Measurements from ENCODE around the gene CALCOCO2. TPM values are rescaled to one million over a fixed set of nuclear protein-coding genes. Genes with fewer than 3 reads are reported as not detected.

CALCOCO2 gene
- total and polyA plus RNA-seq, 2 of the 13 experiments (the other 11 are each of a cell fraction or from before 2014, with no cell fraction given), result 72.9 to 111 TPM

Small RNA genes within 50 kb of the gene (small RNA-seq; reads per million reads assigned to genes)
- gene AC068531.1 (ENCODE audit: insufficient read depth in 2 of 3, insufficient read length in 3 of 3, low read depth in 2 of 3, low replicate concordance in 1 of 3) (0 reads per million in 3 experiments), gene RF00263 (ENCODE audit: insufficient read depth in 2 of 3, insufficient read length in 3 of 3, low read depth in 2 of 3, low replicate concordance in 1 of 3) (0 to 2.9 (median 0.31) reads per million in 3 experiments)

Other genes with a start within 250 kb of the CALCOCO2 start
- not detected in 2 replicates for gene HOXB3, start 240.8 kb upstream of the CALCOCO2 start, total RNA-seq (2016; rRNA removed; fragmentation: Illumina TruSeq; extraction: Trizol)
- not detected in 2 replicates for gene HOXB3, start 240.8 kb upstream of the CALCOCO2 start, polyA plus RNA-seq (2011; rRNA removed)
- not detected in 2 replicates for gene HOXB5, start 237.3 kb upstream of the CALCOCO2 start, total RNA-seq (2016; rRNA removed; fragmentation: Illumina TruSeq; extraction: Trizol)
- not detected in 2 replicates for gene HOXB5, start 237.3 kb upstream of the CALCOCO2 start, polyA plus RNA-seq (2011; rRNA removed)
- gene HOXB6, start 226.0 kb upstream of the CALCOCO2 start, total RNA-seq (2016; rRNA removed; fragmentation: Illumina TruSeq; extraction: Trizol), result not detected in 2 replicates
- gene HOXB6, start 226.0 kb upstream of the CALCOCO2 start, polyA plus RNA-seq (2011; rRNA removed), result not detected in 2 replicates
- not detected in 2 replicates for gene HOXB7, start 220.0 kb upstream of the CALCOCO2 start, total RNA-seq (2016; rRNA removed; fragmentation: Illumina TruSeq; extraction: Trizol)
- gene HOXB7, start 220.0 kb upstream of the CALCOCO2 start, polyA plus RNA-seq (2011; rRNA removed), result 0.04 and 0.08 TPM in 2 replicates
- gene HOXB8, start 215.7 kb upstream of the CALCOCO2 start, total RNA-seq (2016; rRNA removed; fragmentation: Illumina TruSeq; extraction: Trizol), result not detected in 2 replicates
- not detected in 2 replicates for gene HOXB8, start 215.7 kb upstream of the CALCOCO2 start, polyA plus RNA-seq (2011; rRNA removed)
- not detected in 2 replicates for gene HOXB9, start 204.7 kb upstream of the CALCOCO2 start, total RNA-seq (2016; rRNA removed; fragmentation: Illumina TruSeq; extraction: Trizol)
- gene HOXB9, start 204.7 kb upstream of the CALCOCO2 start, polyA plus RNA-seq (2011; rRNA removed), result not detected in 2 replicates
- gene PRAC1, start 108.5 kb upstream of the CALCOCO2 start, total RNA-seq (2016; rRNA removed; fragmentation: Illumina TruSeq; extraction: Trizol), result not detected in 2 replicates
- gene PRAC1, start 108.5 kb upstream of the CALCOCO2 start, polyA plus RNA-seq (2011; rRNA removed), result not detected in 2 replicates
- not detected in 2 replicates for gene PRAC2, start 107.8 kb upstream of the CALCOCO2 start, total RNA-seq (2016; rRNA removed; fragmentation: Illumina TruSeq; extraction: Trizol)
- gene PRAC2, start 107.8 kb upstream of the CALCOCO2 start, polyA plus RNA-seq (2011; rRNA removed), result not detected in 2 replicates
- not detected in 2 replicates for gene HOXB13, start 102.3 kb upstream of the CALCOCO2 start, total RNA-seq (2016; rRNA removed; fragmentation: Illumina TruSeq; extraction: Trizol)
- not detected in 2 replicates for gene HOXB13, start 102.3 kb upstream of the CALCOCO2 start, polyA plus RNA-seq (2011; rRNA removed)
- 0.04 TPM in 1 of 2 replicates, not detected in the other for gene TTLL6, start 13.8 kb upstream of the CALCOCO2 start, total RNA-seq (2016; rRNA removed; fragmentation: Illumina TruSeq; extraction: Trizol)
- 0.08 and 0.25 TPM in 2 replicates for gene TTLL6, start 13.8 kb upstream of the CALCOCO2 start, polyA plus RNA-seq (2011; rRNA removed)
- gene ATP5MC1, start 61.8 kb downstream of the CALCOCO2 start, total RNA-seq (2016; rRNA removed; fragmentation: Illumina TruSeq; extraction: Trizol), result 206 and 210 TPM in 2 replicates
- 226 and 297 TPM in 2 replicates for gene ATP5MC1, start 61.8 kb downstream of the CALCOCO2 start, polyA plus RNA-seq (2011; rRNA removed)
- gene UBE2Z, start 77.4 kb downstream of the CALCOCO2 start, total RNA-seq (2016; rRNA removed; fragmentation: Illumina TruSeq; extraction: Trizol), result 63.2 and 72.7 TPM in 2 replicates
- gene UBE2Z, start 77.4 kb downstream of the CALCOCO2 start, polyA plus RNA-seq (2011; rRNA removed), result 114 and 122 TPM in 2 replicates
- 152 and 153 TPM in 2 replicates for gene SNF8, start 113.8 kb downstream of the CALCOCO2 start, total RNA-seq (2016; rRNA removed; fragmentation: Illumina TruSeq; extraction: Trizol)
- 98.6 and 114 TPM in 2 replicates for gene SNF8, start 113.8 kb downstream of the CALCOCO2 start, polyA plus RNA-seq (2011; rRNA removed)
- gene GIP, start 137.6 kb downstream of the CALCOCO2 start, total RNA-seq (2016; rRNA removed; fragmentation: Illumina TruSeq; extraction: Trizol), result 0.73 TPM in 1 of 2 replicates, not detected in the other
- 0.55 and 0.70 TPM in 2 replicates for gene GIP, start 137.6 kb downstream of the CALCOCO2 start, polyA plus RNA-seq (2011; rRNA removed)
- 75.1 and 116 TPM in 2 replicates for gene IGF2BP1, start 166.3 kb downstream of the CALCOCO2 start, total RNA-seq (2016; rRNA removed; fragmentation: Illumina TruSeq; extraction: Trizol)
- gene IGF2BP1, start 166.3 kb downstream of the CALCOCO2 start, polyA plus RNA-seq (2011; rRNA removed), result 29.0 and 29.7 TPM in 2 replicates